HTERT RPE-1 (cell line): ENCODE measurements around the gene EDIL3.
"Not testable (repeated sequence)": the region's sequence is repeated elsewhere in the genome, so short reads cannot be mapped to it uniquely, and the experiment has no call there.

Experiments used
- in situ Hi-C: fragments of 300-500 bp; cut with MboI; formaldehyde crosslinking; loops from 4 replicates; pipeline ENCODE4 v1.14.3; 2020; ENCODE audit warnings: low sequenced_read_pairs

Gene EDIL3

GRCh38 chr5:84202136-84202535 is 182.5 kb downstream of the EDIL3 start:
- in situ Hi-C loops: no loop called here

DNA sequence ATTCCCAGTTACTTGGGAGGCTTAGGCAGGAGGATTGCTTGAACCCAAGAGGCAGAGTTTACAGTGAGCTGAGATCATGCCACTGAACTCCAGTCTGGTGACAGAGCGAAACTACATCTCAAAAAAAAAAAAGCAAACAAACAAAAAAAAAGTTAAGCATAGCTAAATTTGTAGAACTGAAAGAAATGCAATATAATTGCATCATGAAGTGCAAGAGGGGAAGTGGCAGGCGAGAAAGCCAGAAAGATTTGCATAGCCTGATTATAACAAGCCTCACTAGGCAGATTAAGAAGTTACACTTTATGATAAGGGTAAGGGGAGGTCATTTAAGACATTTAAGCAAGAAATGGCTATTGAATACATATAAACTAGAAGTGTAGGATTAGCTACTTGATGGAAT is 187.1 kb downstream of the EDIL3 start:
- in situ Hi-C loops: no loop called here

DNA sequence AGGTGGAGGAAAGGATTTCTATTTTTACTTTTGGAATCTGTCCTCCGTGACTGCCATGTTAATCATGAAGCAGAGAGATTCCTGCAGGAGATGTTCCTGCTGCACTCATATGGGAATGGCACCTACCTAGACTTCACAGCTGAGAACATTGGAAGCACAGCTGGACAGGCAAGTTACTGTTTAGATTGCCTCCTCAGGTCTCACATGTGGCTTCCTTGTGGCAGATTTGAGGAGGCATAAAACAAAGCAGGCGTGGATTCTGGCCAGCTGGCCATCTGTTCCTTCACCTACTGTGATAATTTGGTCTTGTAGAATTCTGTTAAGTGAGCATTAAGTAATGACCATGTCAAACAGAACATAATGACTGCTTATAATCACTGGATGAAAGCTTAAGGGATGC is 193.4 kb downstream of the EDIL3 start:
- in situ Hi-C loops: no loop called here

- in situ Hi-C loops: no loop called here
Measured at GRCh38 chr5:84184857-84185256, 199.8 kb downstream of the EDIL3 start.

- in situ Hi-C loops: no loop called here
Measured at GRCh38 chr5:84181093-84181492, 203.6 kb downstream of the EDIL3 start.

GRCh38 chr5:84168841-84169240 is 215.8 kb downstream of the EDIL3 start:
- in situ Hi-C loops: no loop called here

DNA sequence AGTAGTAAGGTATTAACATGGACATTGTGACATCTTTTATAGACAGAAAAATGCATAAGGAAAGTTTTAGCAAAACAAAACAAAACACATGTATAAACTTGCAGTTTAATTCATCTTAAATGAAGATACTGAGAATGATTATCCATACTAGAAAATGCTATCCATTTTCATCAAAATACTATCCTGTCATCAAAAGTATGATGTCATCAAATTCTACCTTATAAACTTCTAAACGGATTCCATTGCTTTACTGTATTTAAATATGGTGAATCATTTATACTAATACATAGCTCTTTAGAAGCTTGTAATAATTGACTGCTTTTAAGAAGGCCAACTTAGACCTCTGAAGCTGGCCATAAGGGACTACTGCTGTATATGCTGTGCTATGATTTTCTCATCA is 221.0 kb downstream of the EDIL3 start:
- in situ Hi-C loops: no loop called here

DNA sequence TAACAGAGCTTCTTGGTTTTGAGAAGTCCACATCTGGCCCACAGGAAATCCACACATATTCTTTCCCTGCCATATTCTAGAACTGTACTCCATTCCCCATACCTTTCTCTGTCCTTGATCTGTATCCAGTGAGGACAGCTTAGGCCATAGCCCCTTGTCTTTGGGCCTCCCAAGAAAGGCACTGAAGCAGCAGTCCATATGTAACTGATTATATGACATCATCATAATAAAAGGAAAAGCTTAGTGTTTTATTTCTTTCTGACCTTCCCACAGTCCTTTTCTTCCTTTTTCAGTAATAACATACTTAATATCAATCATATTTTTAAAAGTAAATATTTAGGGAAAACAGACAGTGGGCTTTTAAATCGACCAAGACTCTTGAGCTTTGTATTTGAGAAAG is 222.0 kb downstream of the EDIL3 start:
- in situ Hi-C loops: no loop called here

DNA sequence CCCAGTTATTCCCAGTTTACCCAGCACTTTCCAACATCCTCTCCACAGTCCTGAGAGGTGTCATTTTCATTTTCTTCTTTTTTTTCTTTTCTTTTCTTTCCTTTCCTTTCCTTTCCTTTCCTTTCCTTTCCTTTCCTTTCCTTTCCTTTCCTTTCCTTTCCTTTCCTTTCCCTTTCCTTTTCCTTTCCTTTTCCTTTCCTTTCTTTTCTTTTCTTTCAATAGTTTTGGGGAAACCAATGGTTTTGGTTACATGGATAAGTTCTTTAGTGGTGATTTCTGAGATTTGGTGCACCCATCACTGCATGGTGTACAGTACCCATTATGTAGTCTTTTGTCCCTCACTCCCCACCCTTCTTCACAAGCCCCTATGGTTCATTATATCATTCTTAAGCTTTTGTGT is 224.0 kb downstream of the EDIL3 start:
- in situ Hi-C loops: not testable (repeated sequence)

GRCh38 chr5:84149094-84149493 is 235.6 kb downstream of the EDIL3 start:
- in situ Hi-C loops: no loop called here

- in situ Hi-C loops: no loop called here
Measured at GRCh38 chr5:84148651-84149050, 236.0 kb downstream of the EDIL3 start.

GRCh38 chr5:84137541-84137940 is 247.1 kb downstream of the EDIL3 start:
- in situ Hi-C loops: no loop called here

GRCh38 chr5:84131372-84131771 is 253.3 kb downstream of the EDIL3 start:
- in situ Hi-C loops: no loop called here

GRCh38 chr5:84130006-84130580 is 254.6 kb downstream of the EDIL3 start:
- in situ Hi-C loops: no loop called here

GRCh38 chr5:84125216-84125615 is 259.5 kb downstream of the EDIL3 start:
- in situ Hi-C loops: no loop called here

- in situ Hi-C loops: no loop called here
Measured at GRCh38 chr5:84119252-84119651, 265.4 kb downstream of the EDIL3 start.

GRCh38 chr5:84118551-84118950 is 266.1 kb downstream of the EDIL3 start:
- in situ Hi-C loops: no loop called here

- in situ Hi-C loops: no loop called here
Measured at GRCh38 chr5:84115727-84116126, 269.0 kb downstream of the EDIL3 start.

GRCh38 chr5:84113246-84114105 is 271.2 kb downstream of the EDIL3 start:
- in situ Hi-C loops: no loop called here

DNA sequence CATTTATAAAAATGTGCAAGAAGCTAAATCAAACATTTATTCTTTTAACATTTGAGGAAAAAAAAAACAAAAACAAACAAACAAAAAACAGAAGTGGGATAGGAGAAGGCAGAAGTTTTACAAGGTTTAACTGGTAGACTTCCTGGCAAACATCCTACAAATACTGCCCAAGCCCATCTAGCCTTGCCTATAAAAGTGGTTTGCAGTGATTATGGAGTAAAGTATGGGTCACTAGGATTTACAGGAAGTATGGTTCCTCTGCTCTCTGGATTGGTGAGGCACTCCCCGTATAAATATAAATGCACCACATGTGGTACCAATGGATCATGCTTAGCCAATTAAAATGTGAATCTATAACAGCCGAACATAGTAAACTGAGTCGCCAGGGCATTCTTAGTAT is 291.9 kb downstream of the EDIL3 start:
- in situ Hi-C loops: no loop called here

DNA sequence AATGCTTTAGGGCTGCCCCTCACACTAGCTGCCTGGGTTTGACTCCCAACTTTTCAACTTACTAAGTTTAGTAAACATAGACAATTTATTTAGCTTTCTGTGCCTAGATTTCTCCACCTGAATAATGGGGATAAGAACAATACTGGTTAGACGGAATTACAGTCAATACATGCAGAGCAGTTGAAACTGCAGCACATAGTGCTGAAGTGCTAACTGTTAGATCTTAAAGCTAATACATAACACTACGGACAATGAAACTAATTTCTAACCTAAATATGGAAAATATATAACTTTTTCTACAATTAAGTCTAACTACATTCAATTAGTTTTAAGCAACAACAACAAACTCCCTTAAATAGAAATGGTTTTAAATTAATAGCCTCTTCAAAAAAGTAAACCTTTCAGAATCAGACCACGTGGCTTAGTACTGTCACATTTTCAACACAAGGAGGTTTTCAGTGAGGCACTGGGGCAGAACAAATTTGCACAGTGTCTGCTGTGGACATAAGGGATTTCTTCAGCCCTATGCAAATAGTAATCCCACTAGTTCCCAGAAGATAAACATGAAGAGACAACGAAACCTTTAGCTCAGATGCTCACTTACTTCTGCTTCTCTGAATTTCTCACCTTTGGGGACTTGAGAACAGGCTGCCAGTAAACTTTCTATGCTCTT is 293.4 kb downstream of the EDIL3 start:
- in situ Hi-C loops: no loop called here

- in situ Hi-C loops: no loop called here
Measured at GRCh38 chr5:84088996-84089395, 295.7 kb downstream of the EDIL3 start.
